CD4-positive, alpha-beta T cell treated with Interleukin-4 for 4 hours (primary cell): ENCODE results near the gene OR1A2.
"Not testable (repeated sequence)": the region's sequence is repeated elsewhere in the genome, so short reads cannot be mapped to it uniquely, and the experiment has no call there.

ENCODE experiments used
- DNase-seq: peaks from one replicate; pipeline ENCODE4 v3.0.0-alpha.2; 2020

Gene OR1A2, protein sequence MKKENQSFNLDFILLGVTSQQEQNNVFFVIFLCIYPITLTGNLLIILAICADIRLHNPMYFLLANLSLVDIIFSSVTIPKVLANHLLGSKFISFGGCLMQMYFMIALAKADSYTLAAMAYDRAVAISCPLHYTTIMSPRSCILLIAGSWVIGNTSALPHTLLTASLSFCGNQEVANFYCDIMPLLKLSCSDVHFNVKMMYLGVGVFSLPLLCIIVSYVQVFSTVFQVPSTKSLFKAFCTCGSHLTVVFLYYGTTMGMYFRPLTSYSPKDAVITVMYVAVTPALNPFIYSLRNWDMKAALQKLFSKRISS

DNA sequence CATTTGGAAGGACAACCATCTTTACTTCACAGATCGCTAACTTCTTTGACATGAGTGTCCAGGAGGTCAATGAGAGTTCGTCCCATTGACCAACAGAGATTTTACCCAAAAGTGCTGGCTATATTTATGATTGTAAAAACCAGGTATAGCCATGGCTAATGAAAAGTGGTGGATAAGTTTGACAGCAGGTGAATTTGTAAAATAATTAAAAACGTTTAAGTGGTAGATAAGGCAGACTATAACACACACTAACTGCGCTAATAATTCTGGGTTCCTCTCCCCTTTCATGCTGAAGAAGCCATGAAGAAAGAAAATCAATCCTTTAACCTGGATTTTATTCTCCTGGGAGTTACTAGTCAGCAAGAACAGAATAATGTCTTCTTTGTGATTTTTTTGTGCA is at the start of gene OR1A2:
TSS of gene OR1A2 (plus strand) at position 301 of the 400 bp plus-strand sequence. CDS start at position 301, 0 bp downstream.
- DNase-seq: no peak

DNA sequence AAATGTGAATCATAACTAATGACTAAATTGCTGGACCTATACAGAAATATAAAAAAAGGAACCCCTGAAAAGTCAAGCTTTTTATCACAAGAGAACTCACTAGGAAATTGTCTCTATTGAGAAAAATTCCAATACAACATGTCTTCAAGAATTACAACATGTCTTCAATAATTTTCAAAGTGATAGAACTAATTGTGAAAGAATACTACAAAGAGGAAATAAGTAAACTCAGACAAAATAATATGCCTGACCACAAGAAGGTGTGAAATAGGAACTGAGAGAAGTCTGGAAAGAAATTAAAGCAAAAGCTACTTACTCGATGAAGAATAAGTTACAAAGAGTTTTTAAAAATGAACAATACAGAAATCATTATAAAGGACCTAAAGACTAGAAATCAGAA is 40.1 kb upstream of the OR1A2 start:
- no peak for DNase-seq

GRCh38 chr17:3167574-3167973 is 29.7 kb upstream of the OR1A2 start:
- DNase-seq: peak; percentile 2

DNA sequence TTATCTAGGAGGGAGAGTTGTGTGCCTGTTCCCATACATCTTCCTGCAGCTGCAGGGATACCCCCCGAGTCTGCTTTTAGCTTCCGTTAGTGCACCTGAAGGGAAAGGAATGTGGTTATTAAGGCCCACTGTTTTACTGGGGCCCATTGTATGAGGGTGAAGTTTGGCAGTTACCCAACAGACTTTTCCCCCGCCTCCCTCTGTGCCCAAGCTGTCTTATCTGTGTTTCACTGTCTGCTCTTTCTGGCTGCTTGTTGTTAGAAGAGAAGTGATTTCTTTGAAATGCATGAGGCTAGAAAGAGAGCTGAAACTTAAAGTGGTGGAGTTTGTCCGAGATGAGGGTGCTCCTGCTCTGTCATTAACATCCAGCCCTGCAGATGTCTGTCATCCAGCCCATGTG is 7.4 kb upstream of the OR1A2 start:
- DNase-seq: no peak

GRCh38 chr17:3207367-3207766 is 10.0 kb downstream of the OR1A2 start, which contains the start of gene OR1A1:
Gene OR1A1, plus strand, starts transcription at chr17:3207667. Its CDS starts 7,954 bp downstream, at chr17:3215621.
- DNase-seq: no peak

DNA sequence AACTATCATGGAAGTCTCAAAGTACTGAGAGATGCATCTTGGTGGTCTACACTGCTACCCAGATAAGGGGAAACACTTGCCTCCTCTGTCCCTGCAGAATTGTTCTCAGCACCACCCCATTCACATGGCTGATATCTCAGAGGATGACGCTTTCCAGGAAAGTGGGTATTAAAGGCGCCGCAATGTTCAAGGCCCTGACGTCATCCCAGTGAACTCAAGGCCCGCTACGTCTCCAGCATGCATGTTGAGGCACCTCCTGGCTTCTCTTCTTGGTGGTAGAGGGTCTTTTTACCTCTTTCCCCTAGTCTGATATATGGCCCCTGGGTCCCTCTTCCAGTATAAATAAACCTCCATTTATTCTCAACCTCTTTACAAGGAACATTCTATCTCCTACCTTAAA is 11.2 kb downstream of the OR1A2 start:
- DNase-seq: no peak

GRCh38 chr17:3213001-3213400 is 15.7 kb downstream of the OR1A2 start:
- no peak for DNase-seq

GRCh38 chr17:3213587-3213986 is 16.3 kb downstream of the OR1A2 start:
- no peak for DNase-seq

DNA sequence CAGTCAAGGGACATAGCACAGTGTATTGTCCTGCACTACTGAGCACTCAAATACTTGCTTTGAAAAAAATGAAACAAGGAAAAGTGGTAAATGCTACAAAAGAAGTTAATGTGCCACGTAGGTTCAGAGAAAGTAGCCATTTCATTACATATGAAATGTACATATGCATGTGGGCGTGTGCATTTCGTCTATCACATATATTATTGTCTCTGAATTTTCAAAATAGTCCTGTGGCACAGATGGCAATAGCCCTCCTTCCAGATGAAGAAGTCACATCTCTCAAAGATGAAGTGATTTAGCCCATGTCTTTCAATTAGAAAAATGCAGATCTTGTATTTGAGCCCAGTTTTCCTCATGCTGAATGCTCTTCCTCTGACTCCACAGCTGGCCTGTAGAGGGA is 22.7 kb downstream of the OR1A2 start:
- DNase-seq: not testable (repeated sequence)

GRCh38 chr17:3221850-3222249 is 24.5 kb downstream of the OR1A2 start:
- no peak for DNase-seq

GRCh38 chr17:3222505-3222904 is 25.2 kb downstream of the OR1A2 start:
- DNase-seq: no peak

DNA sequence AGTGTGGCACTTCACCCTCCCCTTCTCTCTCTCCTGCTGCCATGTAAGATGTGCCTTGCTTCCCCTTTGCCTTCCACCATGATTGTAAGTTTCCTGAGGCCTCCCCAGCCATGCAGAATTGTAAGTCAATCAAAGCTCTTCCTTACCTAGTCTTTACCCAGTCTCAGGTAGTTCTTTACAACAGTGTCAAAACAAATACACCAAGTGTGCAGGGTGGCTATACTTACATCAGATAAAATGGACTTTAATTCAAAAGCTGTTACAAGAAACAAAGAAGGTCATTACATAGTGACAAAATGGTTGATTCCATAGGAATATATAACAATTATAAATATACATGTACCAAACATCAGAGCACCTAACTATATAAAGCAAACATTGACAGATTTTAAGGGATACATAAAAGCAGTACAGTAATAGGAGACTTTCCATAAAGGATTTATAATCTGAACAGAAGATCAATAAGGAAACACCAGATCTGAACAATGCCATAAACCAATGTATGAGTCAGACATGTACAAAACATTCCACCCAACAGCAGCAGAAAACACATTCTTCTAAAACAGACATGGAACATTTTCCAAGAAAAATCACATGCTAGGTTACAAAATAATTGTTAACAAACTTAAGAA is 27.5 kb downstream of the OR1A2 start:
- DNase-seq: not testable (repeated sequence)

DNA sequence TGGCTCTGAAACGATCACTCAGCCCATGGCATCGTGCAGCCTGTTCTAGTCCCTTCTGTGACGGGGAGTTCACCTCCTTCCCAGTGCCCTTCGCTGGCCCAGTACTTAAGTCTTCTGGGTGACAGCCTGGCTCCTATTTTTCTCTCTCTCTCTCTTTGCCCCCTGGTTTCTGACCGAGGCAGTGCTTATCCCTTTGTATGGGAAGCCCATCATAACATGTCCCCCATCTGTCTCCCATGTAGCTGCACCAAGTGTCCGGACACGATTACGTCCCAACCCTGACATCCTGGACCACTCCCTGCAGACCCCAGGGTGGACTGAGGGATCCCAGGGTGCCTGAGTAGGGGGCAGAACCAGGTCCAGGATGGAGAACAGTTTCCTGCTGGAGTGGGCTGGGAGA is 35.0 kb downstream of the OR1A2 start:
- DNase-seq: not testable (repeated sequence)

DNA sequence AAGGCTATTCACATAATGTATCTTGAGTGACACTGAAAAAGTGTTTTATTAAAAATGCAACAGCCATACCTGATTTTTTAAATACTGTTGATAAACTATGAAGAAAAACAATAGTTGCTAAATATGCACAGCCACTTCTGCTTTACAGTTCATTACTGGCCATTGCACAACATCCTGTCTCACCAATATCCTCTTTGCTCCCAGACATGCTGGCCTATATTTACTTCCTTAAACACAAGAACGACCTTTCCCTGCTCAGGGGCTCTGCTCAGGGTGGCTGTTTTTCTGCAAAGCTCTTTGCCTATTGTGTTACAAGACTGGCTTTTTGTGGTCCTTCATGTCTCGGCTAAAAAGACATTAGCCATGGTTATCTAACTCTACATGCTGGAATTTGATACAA is 41.4 kb downstream of the OR1A2 start:
- not testable (repeated sequence) for DNase-seq

GRCh38 chr17:3241044-3241443 is 43.7 kb downstream of the OR1A2 start:
- not testable (repeated sequence) for DNase-seq

DNA sequence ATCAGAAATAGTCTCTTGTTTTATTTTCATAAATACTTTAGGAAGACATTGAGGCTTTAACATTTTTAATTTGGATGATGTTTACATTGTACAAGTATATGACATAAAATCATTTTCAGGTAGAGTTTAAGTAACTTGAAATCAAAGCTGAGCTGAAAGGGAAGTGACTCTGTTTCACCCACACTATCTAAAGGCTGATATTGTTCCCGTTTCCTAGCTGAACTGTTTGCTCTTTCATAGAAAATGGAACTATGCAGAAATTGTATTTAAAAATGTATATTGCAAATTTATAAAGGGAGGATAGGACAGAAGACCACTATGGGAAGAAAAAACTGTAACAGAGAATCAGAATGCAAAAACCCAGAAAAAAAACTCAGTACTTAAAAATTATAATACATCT is 47.5 kb downstream of the OR1A2 start:
- not testable (repeated sequence) for DNase-seq
